Dedifferentiated amniotic fluid mesenchymal stem cell (primary cell): Measurements from ENCODE around the gene PALLD.

ENCODE experiments used
- DNase-seq: peaks from one replicate; pipeline ENCODE4 v3.0.0-alpha.2; 2016; ENCODE audit errors: extremely low spot score

PALLD gene

DNA sequence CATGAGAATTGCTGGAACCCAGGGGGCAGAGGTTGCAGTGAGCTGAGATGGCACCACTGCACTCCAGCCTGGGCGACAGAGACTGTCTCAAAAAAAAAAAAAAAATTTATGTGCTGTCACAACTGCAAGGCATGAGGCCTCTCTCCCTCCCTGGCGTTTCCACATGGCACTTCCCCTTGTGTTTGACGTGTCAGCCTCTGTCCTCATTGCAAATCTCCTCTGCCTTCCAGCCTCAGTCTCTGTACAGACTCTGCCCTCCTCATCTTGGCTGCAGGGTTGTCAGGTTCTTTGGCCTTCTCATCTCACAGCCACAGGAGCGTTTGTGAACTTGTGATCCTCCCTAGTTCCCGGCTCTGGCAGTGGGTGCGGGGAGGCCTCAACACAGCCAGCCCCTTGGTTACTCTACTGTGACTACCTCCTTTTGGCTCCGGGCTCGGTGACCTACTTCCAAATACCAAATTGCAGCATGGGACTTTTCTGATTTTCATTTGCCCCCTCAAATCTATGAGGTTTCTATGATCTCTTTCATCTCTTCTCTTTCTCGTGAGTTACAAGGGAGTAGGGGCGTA lies 263.2 kb downstream of the PALLD start:
- no peak for DNase-seq

DNA sequence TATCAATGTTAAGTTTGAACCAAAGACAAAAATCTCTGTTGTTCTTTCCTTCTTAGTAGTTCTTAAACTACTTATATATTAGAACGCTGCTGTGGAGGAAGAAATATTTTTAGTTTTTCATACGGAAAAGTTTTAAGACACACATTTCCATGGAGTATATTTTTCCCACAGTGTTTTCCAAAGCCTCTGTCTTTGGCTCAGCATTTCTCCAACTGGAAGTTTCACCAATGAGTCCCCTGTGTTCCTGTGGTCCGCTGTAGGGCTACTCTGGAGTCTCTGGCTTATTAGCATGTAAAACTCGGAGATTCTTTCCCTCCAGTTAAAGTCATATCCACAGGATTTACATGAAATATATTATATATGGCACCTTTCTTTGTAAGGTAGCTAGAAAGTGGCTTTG lies 264.2 kb downstream of the PALLD start:
- no peak for DNase-seq

DNA sequence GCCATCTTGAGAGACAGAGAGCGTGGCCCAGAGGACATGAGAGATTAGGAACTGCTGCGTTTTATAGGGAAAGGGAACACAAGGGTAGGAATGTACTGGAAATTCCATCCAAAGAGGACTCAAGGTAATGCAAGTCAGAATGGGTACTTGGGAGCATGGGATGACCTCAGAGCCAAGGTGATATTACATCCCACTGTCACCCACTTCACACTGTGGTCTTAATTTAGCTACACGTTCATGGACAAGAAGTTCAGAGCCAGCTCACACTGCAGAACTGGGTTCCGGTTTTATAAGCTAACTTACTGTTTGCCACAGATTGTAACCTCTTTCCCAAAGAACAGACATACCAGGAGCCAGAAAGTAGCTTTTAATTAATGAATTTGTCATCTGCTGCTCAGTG lies 268.5 kb downstream of the PALLD start:
- DNase-seq, result no peak

DNA sequence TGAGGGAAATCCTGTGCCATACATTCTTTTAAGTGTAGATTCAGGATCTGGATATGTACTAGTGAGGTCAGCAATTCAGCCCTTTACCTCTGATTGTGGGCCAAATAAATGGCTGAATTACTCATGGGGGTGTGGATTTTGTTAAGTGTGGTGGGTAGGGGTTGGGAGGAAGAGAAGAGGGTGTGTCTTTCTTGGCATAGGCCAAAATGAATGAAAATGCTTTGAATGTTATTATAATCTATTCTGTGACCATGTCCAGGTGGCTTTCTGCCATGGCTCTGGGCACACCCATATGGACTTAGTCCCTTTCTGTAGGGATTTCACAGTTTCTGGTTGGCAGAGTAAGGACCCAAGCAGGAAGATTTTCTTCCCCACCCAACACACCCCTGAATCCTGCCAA lies 268.9 kb downstream of the PALLD start:
- peak; percentile 78 for DNase-seq

DNA sequence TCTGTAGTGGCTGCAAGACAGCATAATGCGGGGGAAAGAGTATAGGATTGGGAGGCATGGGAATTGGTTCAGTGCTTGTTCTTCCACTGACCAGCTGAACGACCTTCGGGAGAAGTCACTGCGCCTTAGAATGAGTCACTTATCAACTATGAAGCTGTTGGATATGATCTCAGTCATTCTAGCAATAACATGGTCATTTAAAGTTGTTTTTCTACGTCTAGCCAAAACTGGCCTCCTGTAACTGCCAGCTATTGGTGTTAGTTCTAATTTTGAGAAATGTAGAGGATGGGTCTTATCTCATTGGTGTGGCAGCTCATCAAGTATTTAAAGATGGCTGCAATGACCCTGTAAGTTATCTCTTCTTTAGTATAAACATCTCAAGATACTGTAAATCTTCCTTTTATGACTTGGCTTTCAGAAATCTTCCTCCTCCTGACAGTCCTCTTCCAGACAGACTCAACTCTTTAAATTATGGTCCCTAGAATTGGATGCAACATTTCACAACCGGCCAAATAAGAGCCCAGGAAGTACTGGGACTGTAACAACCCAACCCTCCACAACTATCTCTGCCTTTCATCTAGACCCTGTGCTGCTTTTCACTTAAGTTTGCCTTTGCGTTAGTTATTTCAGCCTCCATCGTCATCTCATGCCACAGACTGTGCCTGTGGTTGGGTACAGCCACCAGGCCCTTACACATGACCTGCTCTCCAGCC lies 269.9 kb downstream of the PALLD start:
- DNase-seq, result peak; percentile 50

DNA sequence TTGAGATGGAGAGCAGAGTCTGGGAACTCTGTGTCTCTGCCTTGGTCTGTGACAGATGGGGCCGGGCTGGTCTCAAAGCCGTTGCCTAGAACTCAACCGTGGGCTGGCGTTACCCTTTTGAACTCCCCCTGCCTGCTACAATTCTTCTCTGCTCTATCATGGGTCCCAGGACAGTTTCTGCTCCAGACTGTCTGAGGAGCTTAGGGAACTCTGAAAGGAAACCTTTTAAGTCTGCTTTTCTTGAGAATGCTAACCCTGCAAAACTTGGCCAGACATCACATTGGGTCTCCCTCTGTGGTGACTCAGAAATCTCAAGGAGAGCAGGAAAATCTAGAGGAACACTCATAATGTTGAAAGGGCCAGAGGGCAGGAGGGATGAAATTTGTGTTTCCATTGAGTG lies 272.6 kb downstream of the PALLD start:
- DNase-seq, result peak; percentile 43

DNA sequence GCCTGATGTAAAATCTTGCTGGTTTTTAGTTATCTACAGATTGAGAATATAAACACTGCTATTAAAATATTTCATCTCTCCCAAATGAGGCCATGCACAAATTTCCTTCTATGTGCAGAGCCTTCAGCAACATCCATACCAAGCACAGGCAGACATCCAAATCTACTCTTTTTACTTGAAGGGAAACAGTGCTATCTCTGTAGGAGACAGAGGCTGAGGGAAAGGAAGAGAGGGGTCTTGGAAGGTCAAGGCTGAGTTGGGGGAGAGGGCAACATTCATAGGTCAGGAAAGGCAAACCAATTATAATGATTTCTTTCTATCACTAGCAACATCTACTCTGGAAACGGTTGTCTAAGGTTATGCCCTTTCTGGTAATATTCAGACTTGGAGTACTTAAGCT lies 273.0 kb downstream of the PALLD start:
- no peak for DNase-seq

DNA sequence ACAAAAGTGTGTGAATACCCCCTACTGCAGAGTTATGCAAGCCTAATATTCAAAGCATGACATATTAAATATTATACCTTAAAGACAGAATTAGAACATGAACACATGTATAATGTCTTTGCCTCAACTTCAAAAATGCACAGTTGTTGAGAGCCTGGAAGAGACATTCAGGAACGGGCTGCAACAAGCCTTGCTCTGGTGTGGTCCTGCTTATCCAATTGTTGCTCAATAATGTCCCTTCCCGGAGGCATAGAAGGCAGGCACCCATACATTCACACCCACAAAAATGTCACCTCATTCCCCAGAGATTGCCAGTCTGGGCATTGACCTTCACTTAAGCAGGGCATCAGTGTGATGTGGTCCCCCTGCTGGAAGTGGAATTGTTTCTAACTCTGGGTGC lies 274.4 kb downstream of the PALLD start:
- no peak for DNase-seq

DNA sequence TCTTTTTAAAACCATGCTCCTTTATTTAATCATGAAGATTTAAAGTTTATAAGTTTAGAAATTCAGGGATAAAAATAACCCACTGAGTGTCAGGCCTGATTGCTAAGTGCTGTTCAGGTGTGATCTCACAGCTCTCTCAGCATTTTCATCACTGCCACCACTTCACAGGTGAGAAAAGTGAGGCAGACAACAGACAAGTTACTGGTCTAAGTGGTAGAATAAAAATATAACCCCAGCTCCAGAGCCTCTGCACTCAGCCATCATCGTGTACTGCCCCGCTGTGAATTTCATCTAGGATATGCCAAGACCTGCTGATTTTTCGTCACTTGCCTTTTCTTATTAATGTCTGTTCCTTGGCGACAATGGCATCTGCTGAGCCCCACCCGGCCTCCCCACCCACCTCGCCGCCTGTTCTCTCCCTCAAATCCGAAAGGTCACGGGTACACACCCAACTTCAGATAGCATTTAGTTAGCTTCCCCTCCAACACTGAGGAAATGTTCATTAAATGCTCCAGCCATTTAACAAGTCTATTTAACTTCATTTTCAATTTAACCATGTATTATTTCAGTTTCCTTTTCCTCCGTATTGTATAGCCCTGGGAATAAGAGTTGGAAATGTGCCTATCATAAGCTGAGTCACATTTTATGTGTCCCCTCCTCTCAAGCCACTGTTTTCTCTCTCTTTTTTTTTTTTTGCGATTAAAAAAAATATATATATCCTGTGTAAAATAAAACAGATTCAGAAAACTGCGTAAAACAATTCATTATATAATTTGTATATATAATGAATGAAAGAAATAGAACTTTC lies 276.7 kb downstream of the PALLD start:
- DNase-seq, result no peak

DNA sequence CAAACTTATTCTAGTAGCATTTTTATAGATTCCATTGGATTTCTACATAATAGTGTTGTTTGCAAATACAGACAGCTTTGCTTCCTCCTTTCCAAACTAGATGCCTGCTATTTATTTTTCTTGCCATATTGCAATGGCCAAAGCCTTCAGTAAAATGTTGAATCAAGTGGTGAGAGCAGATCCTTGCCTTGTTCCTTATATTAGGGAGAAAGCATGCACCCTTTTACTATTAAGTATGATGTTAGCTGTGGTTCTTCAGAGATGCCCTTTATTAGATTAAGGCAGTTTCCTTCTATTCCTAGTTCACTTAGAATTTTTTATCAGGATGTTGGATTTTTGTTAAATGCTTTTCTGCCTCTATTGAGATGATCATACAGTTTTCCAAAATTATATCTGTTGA lies 279.5 kb downstream of the PALLD start:
- no peak for DNase-seq

DNA sequence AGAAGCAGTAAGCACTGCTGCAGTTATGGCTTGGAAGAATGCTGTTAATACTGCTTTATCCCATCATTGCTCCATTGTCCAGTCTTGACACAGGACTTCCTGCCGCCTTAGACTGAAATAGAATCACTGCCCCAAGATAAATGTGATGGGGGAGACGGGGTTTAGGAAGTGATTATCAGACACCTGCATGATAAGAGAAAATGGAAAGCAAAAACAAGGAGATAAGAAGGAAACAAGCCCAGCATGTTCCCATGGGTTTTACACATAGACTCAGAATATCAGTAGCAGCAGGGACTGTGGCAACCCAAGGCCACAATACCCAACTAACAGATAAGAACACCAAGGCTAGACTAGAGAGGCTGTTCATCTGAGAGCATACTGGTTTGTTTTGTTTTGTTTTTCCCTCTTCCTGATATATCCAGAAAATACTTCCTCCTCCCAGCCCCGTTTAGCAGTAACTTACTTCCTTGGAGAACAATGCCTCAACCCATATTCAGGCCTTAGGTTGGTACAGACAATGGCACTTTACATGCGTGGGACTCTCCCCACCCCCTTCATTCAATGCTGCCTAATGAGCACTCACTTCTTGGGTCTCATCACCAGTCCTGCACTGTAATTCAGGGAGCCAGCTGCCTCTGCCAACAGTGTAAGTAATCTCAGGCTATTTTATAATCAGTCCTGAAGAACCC lies 280.6 kb downstream of the PALLD start:
- no peak for DNase-seq

DNA sequence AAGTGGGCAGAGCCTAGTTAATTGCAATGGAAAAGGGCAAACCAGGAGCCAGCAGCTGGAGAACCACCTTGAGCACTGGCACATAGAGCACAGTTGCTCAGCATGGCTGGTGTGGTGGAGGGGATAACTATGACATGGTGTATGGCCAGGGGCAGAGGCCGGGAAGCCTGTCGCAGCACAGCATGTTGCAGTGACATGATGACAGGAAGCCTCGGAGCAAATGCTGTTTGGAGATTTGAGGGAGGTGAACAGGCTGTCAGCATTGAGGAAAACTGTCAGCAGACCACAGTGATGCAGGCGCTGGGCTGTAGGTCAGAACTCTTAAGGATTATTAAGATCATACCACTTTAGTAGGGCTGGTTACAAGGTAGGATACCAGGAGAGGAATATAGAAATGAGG lies 284.5 kb downstream of the PALLD start:
- DNase-seq, result no peak

DNA sequence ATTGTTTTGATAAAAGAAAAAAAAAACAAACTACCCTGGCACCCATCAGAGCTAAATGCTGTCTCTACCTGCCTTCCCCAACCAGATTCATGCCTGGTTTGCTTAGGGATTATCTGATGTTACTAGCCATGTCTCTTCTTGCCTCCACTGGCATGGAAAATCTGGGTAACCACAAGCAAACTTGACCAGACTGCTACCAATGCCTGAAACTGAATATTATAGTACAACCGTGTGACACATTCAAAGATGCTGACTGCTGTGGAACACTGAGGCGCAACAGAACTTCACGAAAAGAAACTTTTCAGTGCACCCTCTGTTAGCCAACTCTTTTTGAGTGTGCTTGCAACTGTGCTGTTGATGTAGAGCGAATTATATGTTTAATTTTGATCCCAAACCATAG lies 285.1 kb downstream of the PALLD start:
- DNase-seq, result no peak

DNA sequence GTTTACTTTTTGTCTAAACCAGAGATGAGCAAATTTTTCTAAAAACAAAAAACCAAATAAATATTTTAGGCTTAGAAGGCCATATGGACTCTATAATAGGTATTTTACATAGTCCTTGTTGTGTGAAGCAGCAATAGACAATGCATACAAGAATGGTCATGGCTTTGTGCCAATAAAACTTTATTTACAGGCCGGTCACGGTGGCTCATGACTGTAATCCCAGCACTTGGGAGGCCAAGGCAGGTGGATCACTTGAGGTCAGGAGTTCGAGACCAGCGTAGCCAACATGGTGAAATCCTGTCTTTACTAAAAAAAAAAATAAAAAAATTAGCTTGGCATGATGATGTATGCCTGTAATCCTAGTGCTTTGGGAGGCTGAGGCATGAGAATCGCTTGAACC lies 285.6 kb downstream of the PALLD start:
- DNase-seq, result no peak

DNA sequence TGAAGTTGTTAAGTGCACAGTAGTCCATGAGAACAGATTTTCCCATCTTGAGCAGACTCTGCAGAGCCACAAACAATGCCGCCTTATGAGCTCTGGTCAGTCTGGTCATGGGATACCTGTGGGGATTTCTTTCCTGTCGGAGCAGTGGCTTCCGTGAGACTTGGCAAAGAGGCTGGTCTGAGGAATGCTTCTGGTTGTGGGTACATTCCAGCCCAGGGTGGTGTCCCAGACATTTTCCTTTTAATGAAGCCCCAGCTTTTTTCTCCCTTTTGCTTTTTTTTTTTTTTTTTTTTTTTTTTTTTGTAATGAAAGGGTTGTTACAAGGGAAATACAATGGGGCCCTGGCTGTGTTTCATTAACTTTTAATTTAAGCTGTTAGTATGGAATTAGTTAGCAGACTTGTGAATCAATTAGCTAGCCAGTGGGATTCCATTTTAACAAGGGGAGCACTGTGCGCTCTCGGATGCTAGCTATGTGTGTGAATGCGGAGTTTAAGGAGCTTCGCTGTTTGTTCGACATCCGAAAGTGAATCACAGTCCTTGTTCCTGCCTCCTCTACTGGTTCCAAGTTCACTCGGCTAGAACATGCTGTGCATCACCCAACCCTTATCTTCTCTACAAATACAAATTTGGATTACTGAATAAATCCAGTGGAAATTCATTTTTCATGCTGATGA lies 288.1 kb downstream of the PALLD start:
- DNase-seq, result no peak

DNA sequence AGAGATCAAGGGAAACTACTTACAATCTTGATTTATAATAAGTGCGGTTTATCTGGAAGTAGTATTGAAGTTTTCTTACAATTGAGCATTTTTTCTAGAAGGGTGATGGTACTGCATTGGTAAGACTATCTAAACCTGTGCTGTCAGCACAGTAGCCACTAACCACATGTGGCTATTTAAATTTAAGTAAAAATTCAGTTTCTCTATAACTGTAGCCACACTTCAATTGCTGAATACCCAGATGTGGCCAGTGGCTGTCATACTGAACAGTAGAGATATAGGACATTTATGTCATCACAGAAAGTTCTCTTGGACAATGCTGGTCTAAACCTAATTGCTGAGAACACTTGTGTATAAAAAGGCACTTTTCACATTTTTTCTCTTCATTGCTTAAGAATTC lies 290.5 kb downstream of the PALLD start:
- DNase-seq, result no peak

DNA sequence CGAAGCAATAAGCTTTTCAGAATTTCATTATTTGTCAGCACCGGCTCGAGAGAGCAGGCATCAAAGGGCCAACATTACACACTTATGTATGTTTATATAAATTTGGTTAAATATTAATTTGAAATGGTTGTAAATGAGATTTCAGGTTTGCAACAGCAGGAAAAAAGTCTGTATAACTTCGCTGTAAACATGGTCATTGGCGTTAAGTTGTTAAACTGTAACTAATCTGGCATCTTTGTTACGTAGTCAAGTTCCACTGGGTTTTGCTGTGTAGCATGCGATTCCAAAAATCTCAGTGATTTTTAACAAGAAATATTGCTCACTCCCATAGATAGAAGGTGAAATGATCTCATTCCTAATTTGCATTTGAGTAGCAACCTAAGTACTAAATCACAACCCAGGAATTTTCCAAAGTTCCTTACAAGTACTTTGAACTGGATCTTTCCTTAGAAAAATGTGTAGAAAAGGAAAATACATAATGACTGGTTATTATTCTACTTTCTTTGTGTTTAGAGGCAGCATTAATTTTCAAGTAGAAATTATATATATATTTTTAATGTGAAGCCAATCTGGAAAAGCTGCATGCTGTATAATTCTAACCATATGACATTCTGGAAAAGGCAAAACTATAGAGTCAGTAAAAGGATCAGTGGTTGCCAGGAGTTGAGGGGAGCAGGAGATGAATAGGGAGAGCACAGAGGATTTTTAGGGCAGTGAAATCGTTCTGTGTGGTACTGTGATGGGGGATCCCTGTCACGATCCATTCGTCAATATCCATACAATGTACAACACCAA lies 291.1 kb downstream of the PALLD start:
- DNase-seq, result peak; percentile 70

DNA sequence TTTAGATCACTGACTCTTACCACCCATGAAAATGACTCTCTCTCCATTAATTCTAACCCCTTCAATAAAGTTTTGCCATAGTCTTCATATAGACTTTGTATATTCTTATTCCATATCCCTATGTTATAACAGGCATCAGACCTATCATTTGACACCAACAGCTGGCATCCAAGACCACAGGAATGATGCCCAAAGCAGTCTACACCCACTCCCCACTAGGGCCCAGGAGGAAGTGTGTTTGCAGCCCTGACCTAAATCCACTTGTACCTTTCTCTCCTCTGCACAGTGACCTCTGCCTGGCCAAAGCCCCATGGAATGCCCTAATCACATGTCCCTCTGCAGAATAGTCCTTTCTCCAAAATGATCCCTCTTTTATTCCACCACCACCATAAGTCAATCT lies 294.0 kb downstream of the PALLD start:
- no peak for DNase-seq

DNA sequence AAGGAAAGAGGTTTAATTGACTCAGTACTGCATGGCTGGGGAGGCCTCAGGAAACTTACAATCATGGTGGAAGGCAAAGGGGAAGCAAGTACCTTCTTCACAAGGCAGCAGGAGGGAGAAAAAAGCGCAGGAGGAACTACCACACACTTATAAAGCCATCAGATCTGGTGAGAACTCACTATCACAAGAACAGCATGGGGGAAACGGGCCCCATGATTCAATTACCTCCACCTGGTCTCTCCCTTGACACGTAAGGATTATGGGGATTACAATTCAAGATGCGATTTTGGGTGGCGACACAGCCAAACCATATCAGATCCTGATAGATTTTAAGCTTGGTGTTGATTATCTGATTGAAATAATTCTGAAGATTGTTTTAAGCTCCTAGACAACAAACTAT lies 294.5 kb downstream of the PALLD start:
- DNase-seq, result no peak

DNA sequence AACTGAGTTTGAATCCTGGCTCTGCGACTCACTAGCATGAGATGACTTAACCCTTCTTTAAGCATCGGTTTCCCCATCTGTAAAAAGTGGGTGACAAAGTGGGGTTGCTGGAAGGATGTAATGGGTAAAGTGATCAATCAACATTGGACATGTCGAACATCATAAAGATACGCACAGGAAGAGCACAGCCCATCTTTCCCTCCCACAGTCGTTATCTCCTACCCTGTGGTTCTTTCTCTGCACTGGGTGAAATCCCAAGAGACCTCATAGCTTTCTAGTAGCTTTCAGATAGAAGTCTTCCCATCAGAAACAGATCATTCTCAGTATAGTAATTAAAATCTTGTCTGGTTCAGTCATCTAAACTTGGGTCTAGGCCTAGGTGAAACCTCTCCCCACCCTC lies 296.7 kb downstream of the PALLD start:
- DNase-seq, result no peak

DNA sequence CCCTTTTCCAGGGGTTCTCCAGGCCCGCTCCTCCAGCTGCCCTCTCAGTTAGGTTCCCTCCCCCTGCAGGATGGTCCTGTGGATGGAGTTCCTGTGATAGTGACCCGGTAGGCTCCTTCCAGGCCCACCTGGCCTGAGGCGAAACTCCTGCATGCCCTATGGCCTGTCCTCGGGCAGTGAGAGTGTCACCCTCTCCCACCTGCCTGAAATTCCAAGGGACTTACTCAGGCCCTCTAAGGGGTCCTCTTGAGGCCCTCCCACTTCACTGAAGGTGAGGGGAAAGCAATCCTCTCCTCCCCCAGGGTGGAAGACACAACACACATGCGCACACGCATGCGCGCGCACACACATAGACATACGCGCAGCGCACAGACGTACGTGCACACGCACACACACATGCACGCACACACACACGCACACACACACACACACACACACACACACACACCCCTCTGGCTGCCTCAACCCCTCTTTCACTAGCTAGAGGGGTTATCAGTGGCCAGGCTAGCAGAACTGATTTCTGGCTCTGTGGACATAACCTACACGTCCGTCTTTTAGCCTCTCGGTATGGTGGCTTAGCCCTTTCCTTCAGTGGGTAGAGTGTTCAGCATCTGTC lies 297.3 kb downstream of the PALLD start:
- DNase-seq, result no peak
